Smooth muscle cell of the coronary artery (primary cell): ENCODE results near the gene RDH11. TPM values are rescaled to one million over a fixed set of nuclear protein-coding genes. Genes with fewer than 3 reads are reported as not detected.

Experiments used
- total RNA-seq: library from RNA; depleted of rRNA; stranded (reverse); fragments of >200 nt; gene quantifications from 2 replicates; pipeline ENCODE4 v1.2.3, GENCODE V29; 2014; ENCODE audit warnings: low replicate concordance

Gene RDH11, protein sequence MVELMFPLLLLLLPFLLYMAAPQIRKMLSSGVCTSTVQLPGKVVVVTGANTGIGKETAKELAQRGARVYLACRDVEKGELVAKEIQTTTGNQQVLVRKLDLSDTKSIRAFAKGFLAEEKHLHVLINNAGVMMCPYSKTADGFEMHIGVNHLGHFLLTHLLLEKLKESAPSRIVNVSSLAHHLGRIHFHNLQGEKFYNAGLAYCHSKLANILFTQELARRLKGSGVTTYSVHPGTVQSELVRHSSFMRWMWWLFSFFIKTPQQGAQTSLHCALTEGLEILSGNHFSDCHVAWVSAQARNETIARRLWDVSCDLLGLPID
- 48.3 and 114 TPM in 2 replicates for total RNA-seq

DNA sequence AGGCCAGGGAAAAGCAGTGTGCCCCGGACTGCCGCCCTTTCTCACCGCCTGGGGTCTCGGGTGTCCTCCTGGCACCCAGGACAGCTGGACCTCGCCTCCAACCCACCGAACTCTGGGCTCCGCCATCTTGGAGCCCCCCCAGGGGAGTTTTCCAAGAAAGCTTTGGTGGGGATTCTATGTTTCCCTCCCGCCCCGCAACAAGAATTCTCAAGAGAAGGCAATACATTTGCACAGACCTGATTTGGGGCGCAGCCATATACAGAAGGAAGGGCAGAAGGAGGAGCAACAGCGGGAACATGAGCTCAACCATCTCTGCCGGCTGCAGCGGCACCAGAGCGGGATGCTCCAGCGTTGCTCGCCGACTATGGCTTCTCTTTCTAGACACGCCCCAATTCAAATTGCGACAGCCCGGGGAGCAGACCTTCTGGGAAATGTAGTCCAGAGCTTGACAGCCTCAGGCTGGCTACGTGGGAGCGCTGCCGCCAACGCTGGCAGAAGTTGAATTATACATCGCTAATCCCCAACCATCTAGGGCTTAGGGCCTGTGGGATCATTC lies at the start of gene RDH11:
Gene RDH11 (minus strand): TSS at position 371 of the 556 bp plus-strand sequence. CDS start 61 bp downstream, at position 310.

DNA sequence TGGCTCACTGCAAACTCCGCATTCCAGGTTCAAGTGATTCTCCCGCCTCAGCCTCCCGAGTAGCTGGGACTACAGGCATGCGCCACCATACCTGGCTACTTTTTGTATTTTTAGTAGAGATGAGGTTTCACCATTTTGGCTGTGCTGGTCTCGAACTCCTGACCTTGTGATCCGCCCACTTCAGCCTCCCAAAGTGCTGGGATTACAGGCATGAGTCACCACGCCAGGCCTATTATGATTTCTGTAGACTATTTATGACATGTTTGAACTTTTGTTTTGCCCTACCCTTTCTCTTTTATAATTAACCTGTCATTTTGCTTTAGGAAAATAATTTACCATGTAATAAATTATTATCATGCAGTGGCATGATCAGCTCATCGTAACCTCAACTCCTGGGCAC lies 5.9 kb upstream of the RDH11 start, which contains the start of gene RDH12:
Gene RDH12 (plus strand): TSS at position 395 of the 400 bp plus-strand sequence. CDS start 20,757 bp downstream, outside the sequence.

DNA sequence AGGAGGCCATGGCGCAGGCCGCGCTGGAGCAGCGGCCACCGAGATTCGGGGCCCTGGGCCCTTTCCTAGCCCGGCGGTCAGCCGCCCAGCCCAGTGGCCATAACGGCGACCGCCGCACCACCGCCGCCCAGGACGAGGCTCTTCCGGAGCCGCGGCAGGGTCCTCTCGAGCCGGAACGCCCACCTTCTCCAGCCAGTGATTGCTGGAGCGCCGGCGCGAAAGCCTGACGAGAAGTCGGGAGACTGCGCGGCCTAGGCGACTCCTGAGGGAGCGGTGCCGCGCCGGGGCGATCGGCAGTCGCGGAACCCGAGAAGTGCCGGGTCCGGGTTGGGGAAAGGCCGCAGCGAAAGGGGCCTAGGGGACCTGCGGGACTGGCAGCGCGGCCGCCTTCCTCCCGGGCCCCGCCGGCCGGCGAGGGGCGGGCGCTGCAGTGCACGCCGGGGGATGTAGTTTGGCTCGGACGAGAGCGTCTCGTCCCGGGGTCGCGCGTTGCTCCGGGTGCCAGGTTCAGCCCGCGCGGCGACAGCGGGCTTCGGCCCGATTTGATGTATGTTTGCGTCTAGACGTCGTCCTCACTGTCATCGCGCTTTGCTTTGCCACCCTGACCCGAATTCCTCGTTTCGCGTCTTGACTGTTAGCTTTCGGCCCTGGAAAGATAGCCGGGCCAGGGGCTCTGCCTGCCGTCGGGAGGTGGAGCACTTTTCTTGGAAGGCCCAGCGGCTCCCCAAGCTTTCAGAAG lies 20.9 kb downstream of the RDH11 start, which contains the start of gene VTI1B:
Gene VTI1B (minus strand): TSS at position 153 of the 739 bp plus-strand sequence. CDS start 143 bp downstream, at position 10.

Other genes starting within 250 kb of the RDH11 start
- 0.15 and 1.9 TPM in 2 replicates for gene TMEM229B, start 207.0 kb downstream of the RDH11 start, total RNA-seq
- 0.12 and 0.15 TPM in 2 replicates for gene PLEKHH1, start 162.5 kb downstream of the RDH11 start, total RNA-seq
- 9.1 and 10.5 TPM in 2 replicates for gene PIGH, start 95.5 kb downstream of the RDH11 start, total RNA-seq
- gene ARG2, start 75.8 kb downstream of the RDH11 start, total RNA-seq, result 3.6 and 3.8 TPM in 2 replicates
- gene VTI1B, start 21.1 kb downstream of the RDH11 start, total RNA-seq, result 75.7 and 101 TPM in 2 replicates
- not detected in 2 replicates for gene RDH12, start 6.1 kb upstream of the RDH11 start, total RNA-seq
- gene ZFYVE26, start 120.8 kb upstream of the RDH11 start, total RNA-seq, result 9.4 and 13.5 TPM in 2 replicates
- gene RAD51B, start 124.0 kb upstream of the RDH11 start, total RNA-seq, result 8.3 and 10.9 TPM in 2 replicates